RPMI7951 (cell line): ENCODE data around the gene ARHGAP20. TPM values are rescaled to one million over a fixed set of nuclear protein-coding genes. Genes with fewer than 3 reads are reported as not detected.
"Not testable (repeated sequence)": the region's sequence is repeated elsewhere in the genome, so short reads cannot be mapped to it uniquely, and the experiment has no call there.

ENCODE experiments used
- DNase-seq: peaks from one replicate; pipeline ENCODE4 v3.0.0-alpha.2; 2012; ENCODE audit warnings: low read depth
- total RNA-seq: library from RNA; depleted of rRNA; stranded (reverse); fragments of >200 nt; shearing (Covaris generic); gene quantifications from 2 replicates; pipeline ENCODE4 v1.2.3, GENCODE V29; 2014

Gene ARHGAP20
- total RNA-seq, 1 experiment from 2014 or later = 0.24 TPM

DNA sequence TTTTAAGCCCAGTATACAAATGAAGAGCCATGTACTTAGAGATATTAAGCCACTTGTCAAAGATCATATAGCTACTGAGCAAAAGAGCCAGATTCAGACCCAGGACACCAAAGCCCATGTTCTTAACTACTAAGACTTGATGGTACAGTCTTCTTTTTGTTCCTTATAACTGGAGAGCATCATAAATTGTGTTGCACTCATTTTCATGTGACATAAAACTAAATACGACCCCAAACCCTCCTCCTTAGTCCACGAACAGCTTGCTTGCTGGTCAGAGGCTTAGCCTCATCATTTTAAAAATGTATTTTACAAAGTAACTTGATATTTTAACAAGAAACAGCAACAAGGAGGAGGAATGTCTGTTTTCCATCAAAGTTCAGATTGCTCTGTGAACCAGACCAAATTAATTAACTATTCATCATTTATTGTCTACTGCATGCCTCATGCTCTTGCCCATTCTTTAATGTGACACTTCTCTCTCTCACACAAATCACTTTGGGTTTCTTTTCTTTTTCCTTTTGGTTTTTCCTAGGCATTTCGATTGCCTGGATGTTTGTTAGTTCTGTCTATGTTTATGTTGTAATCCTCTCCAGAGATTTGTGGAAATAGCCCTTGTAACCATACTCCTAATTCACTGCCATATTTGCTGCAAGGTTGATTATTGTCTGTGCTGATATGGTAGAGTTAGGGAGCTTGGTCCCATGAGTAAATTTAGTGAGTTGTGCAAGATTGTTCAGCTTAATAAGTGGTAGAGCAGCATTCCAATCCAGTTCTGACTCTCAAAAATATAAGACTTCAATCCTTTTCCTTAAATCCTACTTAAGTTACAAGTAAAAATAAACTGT is 8.4 kb upstream of the ARHGAP20 start:
- no peak for DNase-seq

DNA sequence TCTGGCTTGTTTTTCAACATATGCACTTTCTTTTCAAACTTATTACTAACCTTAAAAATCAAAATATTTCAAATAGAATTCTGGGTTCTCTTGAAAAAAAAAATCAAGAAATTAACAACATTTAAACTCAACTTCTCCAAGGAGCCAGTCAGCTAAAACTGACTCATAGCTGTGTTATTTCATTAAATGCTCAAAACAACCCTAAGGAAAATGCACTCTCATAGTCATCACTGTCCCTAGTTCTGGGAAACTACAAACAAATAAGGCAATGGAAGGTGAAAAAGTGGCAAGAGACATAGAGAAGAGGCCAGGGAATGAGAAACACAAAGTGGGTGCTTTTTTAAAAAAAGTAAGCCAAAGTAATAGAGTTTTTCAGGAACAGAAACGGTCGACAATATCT is 4.1 kb upstream of the ARHGAP20 start:
- DNase-seq = no peak

DNA sequence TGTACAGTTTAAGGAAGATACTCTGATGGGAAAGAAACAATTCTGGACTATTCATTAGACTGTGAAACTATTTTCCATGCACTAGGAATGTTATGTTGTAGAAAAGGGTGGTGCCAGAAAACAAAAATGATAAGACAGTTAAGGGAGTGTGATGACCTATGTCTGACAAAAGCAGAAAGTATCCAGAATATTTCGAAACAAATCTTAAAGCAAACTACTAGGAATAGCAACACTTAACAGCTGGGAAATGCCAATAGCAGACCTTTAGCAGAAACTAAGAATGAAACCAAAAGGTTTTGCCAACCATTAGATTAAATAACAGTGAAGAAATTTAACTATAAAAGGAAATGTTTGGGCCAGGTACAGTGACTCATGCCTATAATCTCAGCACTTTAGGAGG is 3.3 kb upstream of the ARHGAP20 start:
- no peak for DNase-seq

- DNase-seq = no peak
These were observed 1.2 kb upstream of the ARHGAP20 start for GRCh38 chr11:110713449-110713776.

- DNase-seq = no peak
These were observed 617 bp upstream of the ARHGAP20 start for GRCh38 chr11:110712659-110713448.

DNA sequence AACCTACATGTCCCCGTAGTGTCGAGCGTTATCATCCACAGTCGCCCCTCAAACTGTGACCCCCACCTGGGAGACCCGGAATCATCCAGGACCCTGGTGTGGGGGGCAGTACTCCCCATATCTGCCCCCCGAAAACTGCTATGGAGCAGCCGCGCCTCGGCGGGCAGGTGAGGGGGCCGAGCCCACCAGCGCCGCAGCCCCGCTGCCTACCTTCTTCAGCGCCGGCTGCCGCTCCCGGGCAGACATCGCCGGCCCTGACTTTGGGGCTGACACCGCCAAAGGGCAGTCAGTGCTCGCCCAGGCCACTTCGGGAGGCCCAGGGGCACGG is 825 bp downstream of the ARHGAP20 start:
- no peak for DNase-seq

GRCh38 chr11:110710628-110711381 is 1.4 kb downstream of the ARHGAP20 start:
- DNase-seq = no peak

DNA sequence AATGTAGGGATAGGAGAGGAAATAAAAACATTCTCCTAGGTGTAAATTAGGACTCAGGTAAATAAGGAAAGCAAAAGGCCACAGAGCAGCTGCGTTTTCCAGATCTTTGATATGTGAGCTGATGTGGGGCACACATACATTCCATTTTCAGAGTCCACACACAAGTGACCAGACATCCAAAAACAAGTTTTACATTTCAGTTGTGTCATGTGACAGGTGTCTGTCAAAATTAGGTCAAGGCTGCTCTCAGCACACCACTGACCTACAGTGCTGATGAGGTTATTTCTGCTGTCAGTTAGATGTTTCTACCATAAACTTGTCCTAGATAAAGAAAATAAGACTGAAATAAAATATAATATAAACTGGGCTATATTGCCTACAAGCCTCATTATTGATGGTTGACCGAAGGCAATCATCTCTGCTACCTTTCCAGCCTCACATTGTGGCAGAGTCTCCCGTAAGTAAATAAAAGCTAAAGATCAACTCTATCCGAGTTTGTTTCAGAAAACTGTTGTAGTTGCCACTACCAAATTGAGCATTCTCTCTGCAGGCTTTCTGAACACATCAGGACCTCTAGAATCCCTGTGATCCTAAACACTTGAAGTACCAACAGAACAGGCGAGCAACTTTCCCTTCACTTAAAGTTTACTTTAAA is 7.9 kb downstream of the ARHGAP20 start:
- DNase-seq = no peak

DNA sequence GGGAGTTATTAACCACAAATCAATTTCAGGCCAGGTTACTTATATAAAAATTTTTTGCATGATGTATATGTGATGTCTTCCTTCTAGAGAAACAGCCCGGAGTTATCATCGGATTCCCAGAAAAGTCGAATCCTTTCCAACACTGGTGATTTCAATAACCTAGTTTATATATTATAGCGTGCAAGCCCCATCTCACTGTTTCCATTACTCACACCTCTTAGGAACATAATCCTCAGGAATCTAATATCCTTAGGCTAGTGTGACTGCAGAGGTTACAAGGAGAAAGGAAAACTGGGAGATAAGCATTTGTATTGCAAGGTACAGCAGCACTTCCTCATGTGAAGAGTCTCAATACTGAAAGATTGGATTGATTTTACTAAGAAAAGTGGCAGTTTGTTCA is 20.3 kb downstream of the ARHGAP20 start:
- no peak for DNase-seq

DNA sequence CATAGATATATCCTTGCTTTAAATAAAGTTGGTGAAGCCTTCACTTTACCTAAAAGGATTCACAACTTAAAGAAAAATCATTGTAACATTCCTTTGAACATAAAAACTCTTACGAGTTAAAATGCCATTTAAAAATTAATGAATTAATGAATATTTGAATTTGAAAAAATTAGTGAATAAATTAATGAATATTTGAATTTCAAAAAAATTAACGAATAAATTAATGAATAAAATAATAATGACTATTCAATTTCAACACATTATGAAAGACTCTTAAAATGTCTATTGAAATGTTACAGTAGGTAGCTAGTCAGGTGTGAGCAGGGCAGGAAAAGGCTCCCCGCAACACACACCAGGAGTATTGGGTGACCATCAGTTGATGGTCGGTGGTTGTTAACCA is 22.9 kb downstream of the ARHGAP20 start:
- no peak for DNase-seq

DNA sequence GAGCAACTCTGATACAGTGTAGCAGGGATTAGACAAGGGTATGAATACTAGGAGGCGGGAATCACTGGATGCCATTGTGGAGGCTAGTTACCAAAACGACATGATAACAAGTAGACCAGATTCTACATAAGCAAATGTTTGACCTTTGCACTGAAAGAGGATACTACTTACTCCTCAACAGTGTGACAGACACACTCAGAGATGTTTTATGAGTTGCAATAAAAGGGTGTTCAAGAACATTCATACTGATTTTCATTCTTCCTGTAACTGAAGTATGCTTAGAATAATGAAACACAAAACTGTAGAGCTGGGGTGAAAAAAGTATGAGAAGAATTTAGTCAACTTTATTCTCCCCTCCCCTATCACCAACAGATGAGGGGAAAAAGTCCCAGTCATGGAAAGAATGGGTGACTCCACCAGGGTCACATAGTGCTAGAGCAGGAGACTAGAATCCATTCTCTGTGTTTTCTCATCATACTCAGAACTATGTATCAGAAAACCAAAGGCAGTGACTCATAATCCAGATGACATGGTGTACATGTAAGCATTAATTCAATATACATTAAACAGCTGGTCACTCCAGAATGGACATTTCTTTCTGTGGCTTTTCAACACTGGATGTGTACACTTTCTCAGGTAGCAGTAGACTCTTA is 32.8 kb downstream of the ARHGAP20 start:
- DNase-seq = no peak

DNA sequence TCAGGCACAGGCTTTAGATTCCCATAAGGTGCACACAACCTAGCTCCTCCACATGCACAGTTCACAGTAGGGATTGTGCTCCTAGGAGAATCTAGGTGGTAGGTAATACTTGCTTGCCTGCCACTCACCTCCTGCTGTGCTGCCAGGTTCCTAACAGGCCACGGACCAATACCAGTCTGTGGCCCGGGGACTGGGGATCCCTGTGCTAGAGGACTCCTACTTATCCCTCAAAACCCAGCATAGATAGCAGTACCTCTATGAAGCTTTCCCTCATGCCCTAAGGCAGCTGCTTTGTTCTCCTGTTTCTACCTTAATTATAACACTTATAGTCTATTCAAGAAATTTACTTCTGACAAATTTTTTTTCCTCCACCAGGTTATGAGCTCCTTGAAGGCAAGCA is 36.7 kb downstream of the ARHGAP20 start:
- no peak for DNase-seq

GRCh38 chr11:110665689-110666465 is 46.4 kb downstream of the ARHGAP20 start:
- DNase-seq = no peak

DNA sequence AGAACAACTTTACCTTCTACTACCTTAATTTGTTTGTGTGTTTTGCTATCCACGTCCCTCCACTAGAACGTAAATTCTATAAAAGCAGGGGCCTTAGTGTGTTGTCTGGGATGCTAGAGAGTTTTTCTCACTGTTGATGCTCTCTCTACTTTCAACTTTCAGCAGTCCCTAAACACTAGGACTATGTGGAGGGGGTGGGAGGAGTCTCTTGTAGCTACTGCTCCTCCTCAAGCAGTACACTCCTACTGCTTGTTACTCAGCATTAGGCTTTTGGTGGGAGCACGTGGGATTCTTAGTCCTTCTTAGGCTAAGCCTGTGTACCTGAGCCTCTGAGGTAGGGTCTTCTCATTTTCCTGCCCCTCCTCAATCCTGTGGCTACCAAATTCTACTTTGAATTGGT is 56.3 kb downstream of the ARHGAP20 start:
- DNase-seq = no peak

GRCh38 chr11:110654456-110654855 is 57.8 kb downstream of the ARHGAP20 start:
- no peak for DNase-seq

GRCh38 chr11:110645253-110645652 is 67.0 kb downstream of the ARHGAP20 start:
- no peak for DNase-seq

DNA sequence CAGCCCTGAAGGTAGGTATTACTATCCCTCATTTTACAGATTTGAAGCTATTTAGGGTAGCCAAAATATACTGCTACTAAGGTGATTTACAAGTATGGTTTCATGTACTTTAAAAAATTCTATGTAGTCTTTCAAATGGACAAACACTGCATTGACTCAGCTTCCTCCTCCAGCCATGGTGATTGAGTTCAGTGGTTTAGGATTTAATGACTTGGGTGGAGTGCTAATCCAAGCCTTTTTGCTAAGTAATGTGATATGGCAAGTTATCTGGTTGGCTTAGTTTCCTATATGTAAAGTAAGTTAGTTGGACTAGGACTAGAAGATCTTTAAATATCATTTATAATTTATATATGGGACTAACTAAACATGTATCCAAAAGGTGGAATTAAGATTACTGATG is 77.9 kb downstream of the ARHGAP20 start:
- DNase-seq = no peak

DNA sequence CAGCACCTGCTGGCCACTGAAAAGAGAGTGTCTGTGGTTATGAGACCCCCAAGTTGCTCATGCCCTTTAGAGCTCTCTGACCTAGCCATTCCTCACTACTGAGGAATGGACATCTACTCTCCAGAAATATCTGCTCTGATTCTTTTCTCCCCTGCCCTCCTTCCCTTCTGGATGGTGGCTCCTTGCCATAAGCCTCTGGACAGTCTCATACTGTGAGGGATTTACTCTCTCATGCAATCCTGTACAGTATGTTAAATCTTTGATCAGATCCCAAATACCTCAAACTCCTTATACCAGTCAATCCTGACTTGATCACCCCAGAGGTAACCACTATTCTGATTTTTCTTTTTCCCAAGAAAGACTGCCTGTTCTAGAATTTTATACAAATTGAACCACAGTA is 80.7 kb downstream of the ARHGAP20 start:
- DNase-seq = no peak

DNA sequence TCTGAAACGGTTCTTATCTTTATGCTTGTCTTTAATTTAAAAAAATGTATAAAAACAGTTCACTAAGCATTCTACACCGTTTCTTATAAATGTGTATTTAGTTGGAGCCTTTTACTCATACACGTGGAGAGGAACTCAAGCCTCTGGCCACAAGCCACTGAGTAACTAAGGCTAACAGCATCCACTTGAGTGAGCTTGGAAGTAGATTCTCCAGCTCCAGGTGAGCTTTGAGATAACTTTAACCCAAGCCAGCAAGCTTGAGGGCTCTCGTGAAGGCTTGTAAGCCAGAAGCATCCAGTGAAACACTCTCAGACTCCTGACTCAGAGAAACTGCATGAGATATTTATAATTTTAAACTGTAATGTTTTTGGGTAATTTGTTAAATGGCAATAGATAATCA is 82.6 kb downstream of the ARHGAP20 start:
- DNase-seq = no peak

- no peak for DNase-seq
These were observed 90.4 kb downstream of the ARHGAP20 start for GRCh38 chr11:110621826-110622225.

- DNase-seq = not testable (repeated sequence)
These were observed 92.9 kb downstream of the ARHGAP20 start for GRCh38 chr11:110619366-110619765.
